Endothelial cell of umbilical vein (primary cell): ENCODE measurements around the gene RGS6.

Experiments used
- EZH2 ChIP-seq: IDR thresholded peaks from 2 replicates; pipeline ENCODE4 v1.6.1; 2012; ENCODE audit warnings: borderline replicate concordance, low read depth, mild to moderate bottlenecking, moderate library complexity, low read length, inconsistent platforms; ENCODE audit not compliant: severe bottlenecking
- POLR2A ChIP-seq: IDR thresholded peaks from 2 replicates; pipeline ENCODE4 v1.6.1; 2012; ENCODE audit warnings: low read depth, mild to moderate bottlenecking, control low read depth, low read length
- POLR2AphosphoS5 ChIP-seq: IDR thresholded peaks from 2 replicates; pipeline ENCODE4 v1.6.1; 2012; ENCODE audit warnings: low read depth, mild to moderate bottlenecking, control low read depth, low read length, moderate library complexity; ENCODE audit not compliant: insufficient read depth
- TF ChIP-seq, protein P1 (sequence below), 2 donors: IDR thresholded peaks; 1 replicate in 1 of 2; 2 replicates in 1 of 2; pipeline ENCODE4 v1.5.1; 2011; ENCODE audit warnings: low read length in 2 of 2, mild to moderate bottlenecking in 2 of 2, moderate library complexity in 2 of 2, control low read depth in 1 of 2, inconsistent platforms in 1 of 2, low read depth in 1 of 2; ENCODE audit not compliant: insufficient read depth in 1 of 2; ENCODE audit errors: extremely low read depth in 1 of 2
- TF ChIP-seq, protein P2 (sequence below): IDR thresholded peaks from 2 replicates; pipeline ENCODE4 v1.6.1; 2011; ENCODE audit not compliant: insufficient read depth, insufficient read length

DNA sequence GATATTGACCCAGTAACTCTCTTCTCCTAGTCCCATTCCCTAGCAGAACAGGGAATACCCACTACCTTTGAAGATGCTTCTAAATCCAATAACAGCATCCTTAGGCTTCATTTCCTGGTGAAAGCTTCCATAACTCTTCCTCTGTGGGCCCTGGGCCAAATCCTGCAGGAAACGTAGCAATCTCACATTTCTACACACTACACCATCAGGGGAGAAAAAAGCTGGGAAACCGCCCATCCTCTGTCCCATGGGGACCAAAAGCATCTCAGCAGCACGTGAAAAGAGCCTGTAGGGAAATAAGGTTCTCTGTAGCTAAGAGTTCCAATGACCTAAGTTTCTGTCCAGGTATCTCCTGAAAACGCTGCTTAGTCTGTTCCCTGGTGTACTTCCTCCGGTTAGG lies 621.4 kb downstream of the RGS6 start:
- TF ChIP-seq, protein P1, sequence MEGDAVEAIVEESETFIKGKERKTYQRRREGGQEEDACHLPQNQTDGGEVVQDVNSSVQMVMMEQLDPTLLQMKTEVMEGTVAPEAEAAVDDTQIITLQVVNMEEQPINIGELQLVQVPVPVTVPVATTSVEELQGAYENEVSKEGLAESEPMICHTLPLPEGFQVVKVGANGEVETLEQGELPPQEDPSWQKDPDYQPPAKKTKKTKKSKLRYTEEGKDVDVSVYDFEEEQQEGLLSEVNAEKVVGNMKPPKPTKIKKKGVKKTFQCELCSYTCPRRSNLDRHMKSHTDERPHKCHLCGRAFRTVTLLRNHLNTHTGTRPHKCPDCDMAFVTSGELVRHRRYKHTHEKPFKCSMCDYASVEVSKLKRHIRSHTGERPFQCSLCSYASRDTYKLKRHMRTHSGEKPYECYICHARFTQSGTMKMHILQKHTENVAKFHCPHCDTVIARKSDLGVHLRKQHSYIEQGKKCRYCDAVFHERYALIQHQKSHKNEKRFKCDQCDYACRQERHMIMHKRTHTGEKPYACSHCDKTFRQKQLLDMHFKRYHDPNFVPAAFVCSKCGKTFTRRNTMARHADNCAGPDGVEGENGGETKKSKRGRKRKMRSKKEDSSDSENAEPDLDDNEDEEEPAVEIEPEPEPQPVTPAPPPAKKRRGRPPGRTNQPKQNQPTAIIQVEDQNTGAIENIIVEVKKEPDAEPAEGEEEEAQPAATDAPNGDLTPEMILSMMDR (IDR thresholded peaks at IDR 0.05; ENCODE audit: extremely low read depth in 1 of 2, insufficient read depth in 1 of 2, low read depth in 1 of 2, low read length in 2 of 2), result no peak
- no peak for TF ChIP-seq EZH2
- no peak for TF ChIP-seq POLR2A
- no peak for TF ChIP-seq POLR2AphosphoS5
- TF ChIP-seq, protein P2, sequence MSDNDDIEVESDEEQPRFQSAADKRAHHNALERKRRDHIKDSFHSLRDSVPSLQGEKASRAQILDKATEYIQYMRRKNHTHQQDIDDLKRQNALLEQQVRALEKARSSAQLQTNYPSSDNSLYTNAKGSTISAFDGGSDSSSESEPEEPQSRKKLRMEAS, result no peak
